ENCODE measurements around the gene SP6.

The SP6 gene

GRCh38 chr17:47822785-47823184 lies 28.2 kb downstream of the SP6 start:
- Histone ChIP-seq H3K27me3 (ENCODE audit: insufficient read depth, low read length) (no peaks in the 10 kb centered on the region), H3K27ac (ENCODE audit: low read length) (no peak overlapping the region), H3K4me3 (ENCODE audit: low read length) (no peak overlapping the region), H3K36me3 (ENCODE audit: insufficient read depth, low read depth, low read length) (peaks cover 40% of the 10 kb centered on the region), H3K4me1 (ENCODE audit: insufficient read depth, low read length) (no peaks in the 10 kb centered on the region), H3K9ac (ENCODE audit: low read depth, low read length) (no peak overlapping the region), H3K9me3 (ENCODE audit: insufficient read depth, low read depth, low read length) (no peaks in the 10 kb centered on the region)

GRCh38 chr17:47821424-47822391 lies 29.3 kb downstream of the SP6 start, which contains the start of gene OSBPL7:
Gene OSBPL7, minus strand, starts transcription at chr17:47821794. Its CDS starts 1,516 bp downstream, at chr17:47820278.
- H3K9ac ChIP-seq (ENCODE audit: low read depth, low read length): peak within 1 kb of the TSS; percentile 79
- H3K27ac ChIP-seq (ENCODE audit: low read length): no peak within 1 kb of the TSS
- peak within 1 kb of the TSS; percentile 91 for H3K4me3 ChIP-seq (ENCODE audit: low read length)
- H3K36me3 ChIP-seq (ENCODE audit: insufficient read depth, low read depth, low read length): peaks cover 31% of the 10 kb centered on the region
- H3K4me1 ChIP-seq (ENCODE audit: insufficient read depth, low read length): no peaks in the 10 kb centered on the region
- H3K9me3 ChIP-seq (ENCODE audit: insufficient read depth, low read depth, low read length): no peaks in the 10 kb centered on the region
- no peaks in the 10 kb centered on the region for H3K27me3 ChIP-seq (ENCODE audit: insufficient read depth, low read length)

GRCh38 chr17:47821031-47821423 lies 29.9 kb downstream of the SP6 start:
- H3K9ac ChIP-seq (ENCODE audit: low read depth, low read length): peak overlapping the region; percentile 79
- no peaks in the 10 kb centered on the region for H3K9me3 ChIP-seq (ENCODE audit: insufficient read depth, low read depth, low read length)
- peak overlapping the region; percentile 91 for H3K4me3 ChIP-seq (ENCODE audit: low read length)
- peaks cover 25% of the 10 kb centered on the region for H3K36me3 ChIP-seq (ENCODE audit: insufficient read depth, low read depth, low read length)
- H3K27ac ChIP-seq (ENCODE audit: low read length): no peak overlapping the region
- no peaks in the 10 kb centered on the region for H3K27me3 ChIP-seq (ENCODE audit: insufficient read depth, low read length)
- H3K4me1 ChIP-seq (ENCODE audit: insufficient read depth, low read length): no peaks in the 10 kb centered on the region

- no peak overlapping the region for H3K9ac ChIP-seq (ENCODE audit: low read depth, low read length)
Measured at GRCh38 chr17:47820033-47820789, 30.8 kb downstream of the SP6 start.

GRCh38 chr17:47819475-47819874 lies 31.5 kb downstream of the SP6 start:
- Histone ChIP-seq H3K36me3 (ENCODE audit: insufficient read depth, low read depth, low read length) (peaks cover 14% of the 10 kb centered on the region), H3K27ac (ENCODE audit: low read length) (no peak overlapping the region), H3K9me3 (ENCODE audit: insufficient read depth, low read depth, low read length) (no peaks in the 10 kb centered on the region), H3K4me3 (ENCODE audit: low read length) (no peak overlapping the region), H3K9ac (ENCODE audit: low read depth, low read length) (no peak overlapping the region), H3K4me1 (ENCODE audit: insufficient read depth, low read length) (no peaks in the 10 kb centered on the region), H3K27me3 (ENCODE audit: insufficient read depth, low read length) (no peaks in the 10 kb centered on the region)

More at GRCh38 chr17:47820033-47820789, 30.8 kb downstream of the SP6 start:
- Histone ChIP-seq H3K36me3 (ENCODE audit: insufficient read depth, low read depth, low read length) (peaks cover 18% of the 10 kb centered on the region), H3K27me3 (ENCODE audit: insufficient read depth, low read length) (no peaks in the 10 kb centered on the region), H3K9me3 (ENCODE audit: insufficient read depth, low read depth, low read length) (no peaks in the 10 kb centered on the region), H3K27ac (ENCODE audit: low read length) (no peak overlapping the region), H3K4me1 (ENCODE audit: insufficient read depth, low read length) (no peaks in the 10 kb centered on the region), H3K4me3 (ENCODE audit: low read length) (peak overlapping the region; percentile 91; the same call in 1 of the 2 replicates)

- Histone ChIP-seq H3K4me1 (ENCODE audit: insufficient read depth, low read length) (no peaks in the 10 kb centered on the region), H3K27ac (ENCODE audit: low read length) (no peak overlapping the region), H3K9ac (ENCODE audit: low read depth, low read length) (no peak overlapping the region), H3K27me3 (ENCODE audit: insufficient read depth, low read length) (no peaks in the 10 kb centered on the region), H3K4me3 (ENCODE audit: low read length) (no peak overlapping the region), H3K9me3 (ENCODE audit: insufficient read depth, low read depth, low read length) (no peaks in the 10 kb centered on the region), H3K36me3 (ENCODE audit: insufficient read depth, low read depth, low read length) (peaks cover 1% of the 10 kb centered on the region; the same call in 1 of the 2 replicates)
Measured at GRCh38 chr17:47818002-47818695, 32.8 kb downstream of the SP6 start.

GRCh38 chr17:47816947-47817346 lies 34.0 kb downstream of the SP6 start:
- Histone ChIP-seq H3K36me3 (ENCODE audit: insufficient read depth, low read depth, low read length) (no peaks in the 10 kb centered on the region), H3K27ac (ENCODE audit: low read length) (no peak overlapping the region)

GRCh38 chr17:47816111-47816735 lies 34.7 kb downstream of the SP6 start:
- Histone ChIP-seq H3K36me3 (ENCODE audit: insufficient read depth, low read depth, low read length) (no peaks in the 10 kb centered on the region), H3K4me3 (ENCODE audit: low read length) (no peak overlapping the region), H3K27ac (ENCODE audit: low read length) (no peak overlapping the region), H3K9me3 (ENCODE audit: insufficient read depth, low read depth, low read length) (no peaks in the 10 kb centered on the region), H3K27me3 (ENCODE audit: insufficient read depth, low read length) (no peaks in the 10 kb centered on the region), H3K4me1 (ENCODE audit: insufficient read depth, low read length) (no peaks in the 10 kb centered on the region), H3K9ac (ENCODE audit: low read depth, low read length) (no peak overlapping the region)

More at GRCh38 chr17:47816947-47817346, 34.0 kb downstream of the SP6 start:
- Histone ChIP-seq H3K4me1 (ENCODE audit: insufficient read depth, low read length) (no peaks in the 10 kb centered on the region), H3K27me3 (ENCODE audit: insufficient read depth, low read length) (no peaks in the 10 kb centered on the region), H3K4me3 (ENCODE audit: low read length) (no peak overlapping the region), H3K9me3 (ENCODE audit: insufficient read depth, low read depth, low read length) (no peaks in the 10 kb centered on the region), H3K9ac (ENCODE audit: low read depth, low read length) (no peak overlapping the region)

GRCh38 chr17:47815106-47815918 lies 35.7 kb downstream of the SP6 start:
- H3K9me3 ChIP-seq (ENCODE audit: insufficient read depth, low read depth, low read length): no peaks in the 10 kb centered on the region
- H3K27me3 ChIP-seq (ENCODE audit: insufficient read depth, low read length): no peaks in the 10 kb centered on the region
- H3K4me3 ChIP-seq (ENCODE audit: low read length): no peak overlapping the region
- no peaks in the 10 kb centered on the region for H3K4me1 ChIP-seq (ENCODE audit: insufficient read depth, low read length)
- no peaks in the 10 kb centered on the region for H3K36me3 ChIP-seq (ENCODE audit: insufficient read depth, low read depth, low read length)
- no peak overlapping the region for H3K9ac ChIP-seq (ENCODE audit: low read depth, low read length)
- no peak overlapping the region for H3K27ac ChIP-seq (ENCODE audit: low read length)

- H3K27ac ChIP-seq (ENCODE audit: low read length): no peak overlapping the region
- H3K4me1 ChIP-seq (ENCODE audit: insufficient read depth, low read length): no peaks in the 10 kb centered on the region
- H3K9ac ChIP-seq (ENCODE audit: low read depth, low read length): no peak overlapping the region
- no peak overlapping the region for H3K4me3 ChIP-seq (ENCODE audit: low read length)
- H3K36me3 ChIP-seq (ENCODE audit: insufficient read depth, low read depth, low read length): peaks cover 9% of the 10 kb centered on the region; the same call in 1 of the 2 replicates
- no peaks in the 10 kb centered on the region for H3K9me3 ChIP-seq (ENCODE audit: insufficient read depth, low read depth, low read length)
- H3K27me3 ChIP-seq (ENCODE audit: insufficient read depth, low read length): no peaks in the 10 kb centered on the region
Measured at GRCh38 chr17:47813512-47814031, 37.4 kb downstream of the SP6 start.

Measured in iPS-20b (cell line).